Ishikawa (cell line): ENCODE data around the gene ZNF564.

Experiments
- RAD21 ChIP-seq: IDR thresholded peaks from 2 replicates; pipeline ENCODE4 v1.6.1; 2012; ENCODE audit warnings: low read depth
- REST ChIP-seq: IDR thresholded peaks from 2 replicates; pipeline ENCODE4 v1.6.1; 2012; ENCODE audit warnings: low read depth, mild to moderate bottlenecking
- TAF1 ChIP-seq: IDR thresholded peaks from 2 replicates; pipeline ENCODE4 v1.6.1; 2012; ENCODE audit warnings: low read depth, mild to moderate bottlenecking
- TCF12 ChIP-seq: IDR thresholded peaks from 2 replicates; pipeline ENCODE4 v1.6.1; 2012; ENCODE audit warnings: low read depth
- YY1 ChIP-seq: IDR thresholded peaks from 2 replicates; pipeline ENCODE4 v1.6.1; 2012; ENCODE audit warnings: low read depth
- TF ChIP-seq, protein P1 (sequence below): IDR thresholded peaks from 2 replicates; pipeline ENCODE4 v1.6.1; 2012

- TF ChIP-seq TAF1 (no peak), TCF12 (no peak), RAD21 (no peak), YY1 (no peak), REST (no peak)
- TF ChIP-seq, protein P1, sequence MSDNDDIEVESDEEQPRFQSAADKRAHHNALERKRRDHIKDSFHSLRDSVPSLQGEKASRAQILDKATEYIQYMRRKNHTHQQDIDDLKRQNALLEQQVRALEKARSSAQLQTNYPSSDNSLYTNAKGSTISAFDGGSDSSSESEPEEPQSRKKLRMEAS, result no peak
Observed at GRCh38 chr19:12494260-12494860, 56.9 kb downstream of the ZNF564 start.
